H1 (cell line): ENCODE measurements around the gene CACNG7. TPM values are rescaled to one million over a fixed set of nuclear protein-coding genes. Genes with fewer than 3 reads are reported as not detected.

Experiments used
- CTCF ChIA-PET: fragments of 300-600 bp; sonication (Branson Sonifier 250); formaldehyde crosslinking; loops from one replicate; lab custom pipeline; 2021; ENCODE audit not compliant: partially characterized antibody; lab: Charles Lee
- POLR2A ChIA-PET: fragments of 300-600 bp; sonication (Branson Sonifier 250); formaldehyde crosslinking; loops from one replicate; lab custom pipeline; 2021; ENCODE audit warnings: inconsistent platforms; ENCODE audit not compliant: partially characterized antibody; lab: Charles Lee
- DNase-seq, 2 experiments: peaks; one replicate each; pipeline versions ENCODE4 v3.0.0 to v3.0.0-alpha.2; 2010 to 2022; ENCODE audit warnings: low spot score in 2 of 2, low read depth in 1 of 2, mixed read lengths in 1 of 2
- FAIRE-seq: peaks from 2 replicates; lab custom pipeline; 2011; peaks lifted over from hg19 to GRCh38; lab: Jason Lieb, UNC
- H2AFZ ChIP-seq: 2 replicates; pipeline ENCODE4 v1.8.1; 2012; ENCODE audit warnings: low read length, inconsistent platforms
- H2AK5ac ChIP-seq: 2 replicates; pipeline ENCODE4 v1.6.1; 2013; ENCODE audit warnings: low read depth, low read length
- H2BK120ac ChIP-seq: replicated peaks from 2 replicates; pipeline ENCODE3; 2013; ENCODE audit warnings: low read depth, low read length, inconsistent platforms
- H2BK12ac ChIP-seq: 2 replicates; pipeline ENCODE4 v1.6.1; 2013; ENCODE audit warnings: low read depth, low read length
- H2BK15ac ChIP-seq: 2 replicates; pipeline ENCODE4 v1.6.1; 2013; ENCODE audit warnings: low read length
- H2BK20ac ChIP-seq: 2 replicates; pipeline ENCODE4 v1.6.1; 2013; ENCODE audit warnings: low read length
- H2BK5ac ChIP-seq: 2 replicates; pipeline ENCODE4 v1.6.1; 2013; ENCODE audit warnings: low read depth, low read length
- H3K14ac ChIP-seq: 2 replicates; pipeline ENCODE4 v1.6.1; 2013; ENCODE audit warnings: inconsistent platforms; ENCODE audit not compliant: insufficient read length
- H3K18ac ChIP-seq: 2 replicates; pipeline ENCODE4 v1.6.1; 2013; ENCODE audit warnings: low read length; ENCODE audit errors: extremely low read depth
- H3K23ac ChIP-seq: 2 replicates; pipeline ENCODE4 v1.6.1; 2013; ENCODE audit warnings: inconsistent platforms; ENCODE audit not compliant: insufficient read length
- H3K23me2 ChIP-seq: 2 replicates; pipeline ENCODE4 v1.6.1; 2013; ENCODE audit warnings: low read depth, low read length
- H3K27ac ChIP-seq: 2 replicates; pipeline ENCODE4 v1.6.1; 2011; ENCODE audit warnings: low read depth, low read length, inconsistent platforms
- H3K27me3 ChIP-seq, 4 experiments: replicated peaks in 1 of 4; 1 replicate in 1 of 4; 2 replicates in 3 of 4; pipeline versions ENCODE4 v1.6.1 to v1.8.1; 2011 to 2013; ENCODE audit warnings: low read length in 3 of 4, mild to moderate bottlenecking in 3 of 4, inconsistent platforms in 2 of 4, mixed read lengths in 2 of 4, moderate library complexity in 1 of 4; ENCODE audit not compliant: control insufficient read depth in 3 of 4, insufficient read depth in 3 of 4; ENCODE audit errors: extremely low read depth in 1 of 4
- H3K36me3 ChIP-seq, 4 experiments: 2 replicates each; pipeline versions ENCODE4 v1.6.1 to v1.8.1; 2011 to 2013; ENCODE audit warnings: mild to moderate bottlenecking in 4 of 4, low read length in 3 of 4, moderate library complexity in 2 of 4, control low read depth in 1 of 4, inconsistent platforms in 1 of 4; ENCODE audit not compliant: insufficient read depth in 4 of 4, control insufficient read depth in 2 of 4
- H3K4ac ChIP-seq: replicated peaks from 2 replicates; pipeline ENCODE3; 2013; ENCODE audit warnings: low read length, low read depth, mixed read lengths, inconsistent platforms; ENCODE audit not compliant: insufficient read length
- H3K4me1 ChIP-seq, 4 experiments: replicated peaks in 1 of 4; 1 replicate in 1 of 4; 2 replicates in 3 of 4; pipeline versions ENCODE4 v1.6.1 to v1.8.1; 2011 to 2013; ENCODE audit warnings: low read length in 3 of 4, inconsistent platforms in 2 of 4, mixed read lengths in 1 of 4; ENCODE audit not compliant: insufficient read depth in 4 of 4, control insufficient read depth in 3 of 4
- H3K4me2 ChIP-seq, 2 experiments: 2 replicates each; pipeline versions ENCODE4 v1.6.1 to v1.8.1; 2011 to 2013; ENCODE audit warnings: low read depth in 2 of 2, low read length in 2 of 2, control low read depth in 1 of 2, inconsistent platforms in 1 of 2, mild to moderate bottlenecking in 1 of 2; ENCODE audit not compliant: insufficient read depth in 1 of 2
- H3K4me3 ChIP-seq, 4 experiments: fragments of 200-600, 300-600 bp in 1 of 4; sonication (generic), shearing (Covaris generic), sonication (Bioruptor Twin) in 1 of 4; 2 replicates each; pipeline versions ENCODE4 v1.5.1 to v1.8.1; 2011 to 2016; ENCODE audit warnings: low read length in 4 of 4, low read depth in 3 of 4, control low read depth in 2 of 4, inconsistent platforms in 2 of 4, mild to moderate bottlenecking in 2 of 4, mixed read lengths in 1 of 4, moderate library complexity in 1 of 4; ENCODE audit not compliant: insufficient read depth in 2 of 4; ENCODE audit errors: extremely low read depth in 1 of 4
- H3K56ac ChIP-seq: replicated peaks from 2 replicates; pipeline ENCODE3; 2013; ENCODE audit warnings: low read depth, mild to moderate bottlenecking, mixed read lengths, low read length, inconsistent platforms; ENCODE audit not compliant: insufficient read length
- H3K79me1 ChIP-seq: 2 replicates; pipeline ENCODE4 v1.6.1; 2013; ENCODE audit warnings: low read depth, low read length, control low read depth
- H3K79me2 ChIP-seq, 2 experiments: 2 replicates each; pipeline versions ENCODE4 v1.6.1 to v1.8.1; 2012 to 2013; ENCODE audit warnings: low read length in 2 of 2, mild to moderate bottlenecking in 2 of 2, inconsistent platforms in 1 of 2; ENCODE audit not compliant: insufficient read depth in 2 of 2, control insufficient read depth in 1 of 2
- H3K9ac ChIP-seq, 4 experiments: replicated peaks in 1 of 4; 1 replicate in 1 of 4; 2 replicates in 3 of 4; pipeline versions ENCODE4 v1.6.1 to v1.8.1; 2011 to 2013; ENCODE audit warnings: low read depth in 3 of 4, low read length in 3 of 4, control low read depth in 2 of 4, mild to moderate bottlenecking in 2 of 4, moderate library complexity in 2 of 4, inconsistent platforms in 1 of 4; ENCODE audit errors: extremely low read depth in 1 of 4
- H3K9me3 ChIP-seq, 2 experiments: 2 replicates each; pipeline versions ENCODE4 v1.6.1 to v1.8.1; 2012 to 2013; ENCODE audit warnings: mild to moderate bottlenecking in 2 of 2, moderate library complexity in 2 of 2, control low read depth in 1 of 2, inconsistent platforms in 1 of 2, low read depth in 1 of 2, low read length in 1 of 2, mixed read lengths in 1 of 2; ENCODE audit not compliant: insufficient read depth in 2 of 2
- H4K20me1 ChIP-seq, 2 experiments: replicated peaks in 1 of 2; 2 replicates each; pipeline versions ENCODE3 to v1.8.1; 2011 to 2013; ENCODE audit warnings: inconsistent platforms in 2 of 2, low read length in 2 of 2, mild to moderate bottlenecking in 1 of 2; ENCODE audit not compliant: insufficient read depth in 2 of 2, control insufficient read depth in 1 of 2
- H4K5ac ChIP-seq: 2 replicates; pipeline ENCODE4 v1.6.1; 2013; ENCODE audit warnings: low read length, low read depth, mixed read lengths, inconsistent platforms; ENCODE audit not compliant: insufficient read length
- H4K8ac ChIP-seq: 2 replicates; pipeline ENCODE4 v1.8.0; 2013; ENCODE audit warnings: mild to moderate bottlenecking, moderate library complexity, low read length, inconsistent platforms; ENCODE audit not compliant: insufficient read depth; ENCODE audit errors: extremely low read depth
- H4K91ac ChIP-seq: replicated peaks from 2 replicates; pipeline ENCODE3; 2013; ENCODE audit warnings: low read length, mixed read lengths, inconsistent platforms; ENCODE audit not compliant: insufficient read length
- CBX5 ChIP-seq: fragments of 300-800, 300-1000 bp; sonication (generic); IDR thresholded peaks from 2 replicates; pipeline ENCODE4 v1.7.1; 2016; ENCODE audit warnings: antibody characterized with exemption, low read length, low read depth
- EP300 ChIP-seq, 2 experiments: IDR thresholded peaks; 1 replicate in 1 of 2; 2 replicates in 1 of 2; pipeline ENCODE4 v1.6.1; 2011 to 2012; ENCODE audit warnings: low read depth in 2 of 2, low read length in 2 of 2, mild to moderate bottlenecking in 2 of 2, borderline replicate concordance in 1 of 2, inconsistent platforms in 1 of 2, moderate library complexity in 1 of 2
- SIN3A ChIP-seq, 2 experiments: IDR thresholded peaks in 1 of 2; conservative IDR thresholded peaks in 1 of 2; 2 replicates each; pipeline ENCODE4 v1.6.1; 2011 to 2012; ENCODE audit warnings: low read length in 2 of 2, improper control_type of control experiment in 1 of 2, low read depth in 1 of 2, mild to moderate bottlenecking in 1 of 2
- SP1 ChIP-seq: IDR thresholded peaks from 2 replicates; pipeline ENCODE4 v1.6.1; 2011; ENCODE audit warnings: low read depth, low read length
- TCF12 ChIP-seq: IDR thresholded peaks from 2 replicates; pipeline ENCODE4 v1.6.1; 2011; ENCODE audit warnings: low read depth, mild to moderate bottlenecking, low read length
- YY1 ChIP-seq: IDR thresholded peaks from 2 replicates; pipeline ENCODE4 v1.6.1; 2011; ENCODE audit warnings: low read depth, mild to moderate bottlenecking, low read length
- WGBS, 2 experiments: shearing (Covaris generic) in 1 of 2; methylation state at CpG; one replicate each; pipeline versions ENCODE4 v1.1.6 to v1.1.7; 2013 to 2015; ENCODE audit warnings: low lambda C conversion rate in 2 of 2, mixed read lengths in 2 of 2, inconsistent platforms in 1 of 2, low coverage in 1 of 2, missing lambda C conversion rate in 1 of 2; ENCODE audit not compliant: insufficient replicate concordance in 2 of 2, insufficient coverage in 1 of 2, insufficient read length in 1 of 2; ENCODE audit errors: extremely low coverage in 1 of 2, missing lambda C conversion rate in 1 of 2; 5-methylcytosine and 5-hydroxymethylcytosine counted together
- polyA plus RNA-seq, 7 experiments: library from polyadenylated mRNA; depleted of rRNA in 3 of 7; stranded (reverse) in 5 of 7; unstranded in 2 of 7; fragments of >200 nt in 5 of 7; fragments of 200-250 nt in 2 of 7; gene quantifications; 1 replicate in 5 of 7; 2 replicates in 1 of 7; 4 replicates in 1 of 7; pipeline versions ENCODE4 v1.2.1 to v1.2.3, GENCODE V29; 2011 to 2013; ENCODE audit warnings: missing spikeins in 2 of 7, mixed read lengths in 2 of 7
- total RNA-seq: library from RNA; stranded (reverse); fragmentation: NEBNext Ultra II Directional; extraction: Animal tissue kit (Norgen Biotek cat#: 25700); gene quantifications from 2 replicates; pipeline ENCODE4 v1.2.1, GENCODE V29; 2021

CACNG7 gene
- total and polyA plus RNA-seq, 2 of the 8 experiments (the other 6 are each of a cell fraction or from before 2014, with no cell fraction given): 28.9 to 69.8 TPM

DNA sequence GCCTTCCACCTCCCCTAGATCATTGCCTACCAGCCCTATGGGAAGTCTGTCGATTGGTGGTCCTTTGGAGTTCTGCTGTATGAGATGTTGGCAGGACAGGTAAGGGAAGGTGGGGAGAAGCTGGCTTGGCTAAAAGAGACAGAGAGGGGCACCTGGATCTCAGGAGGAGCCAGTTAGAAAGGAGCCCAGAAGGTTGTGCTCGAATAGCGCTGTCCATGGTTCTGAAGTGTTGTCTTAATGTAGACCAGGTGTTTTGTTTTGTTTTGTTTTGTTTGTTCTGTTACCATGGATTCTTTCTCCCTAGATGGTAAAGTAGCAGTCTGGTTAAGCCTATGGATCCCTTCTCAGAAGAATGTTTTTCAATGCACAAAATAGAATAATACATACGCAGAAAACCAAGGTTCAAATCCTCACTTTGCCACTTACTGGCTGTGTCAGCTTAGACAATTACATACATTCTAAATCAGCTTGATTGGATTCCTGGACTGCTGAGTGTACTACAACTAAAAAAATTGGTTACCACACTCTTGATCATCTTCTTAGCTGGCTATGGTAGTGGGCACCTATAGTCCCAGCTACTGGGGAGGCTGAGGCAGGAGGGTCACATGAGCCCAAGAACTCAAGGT, 5.9 kb upstream of the CACNG7 start:
- no peak overlapping the region for H4K91ac ChIP-seq
- H4K20me1 ChIP-seq: peaks cover 0 to 3% of the 10 kb centered on the region in 2 experiments
- H2BK12ac ChIP-seq: no peak overlapping the region
- 0 out of 2 replicates have a peak, but pooled peaks cover 2% of the 10 kb centered on the region for H3K79me1 ChIP-seq
- no peak overlapping the region for H2BK20ac ChIP-seq
- FAIRE-seq (peak; percentile 92), DNase-seq (peak in 1 of 2 experiments; percentile 69)
- H3K56ac ChIP-seq: no peak overlapping the region
- no peak overlapping the region for H3K4ac ChIP-seq
- peaks cover 8% of the 10 kb centered on the region for H3K23me2 ChIP-seq
- H2BK15ac ChIP-seq: no peak overlapping the region
- no peaks in the 10 kb centered on the region for H3K79me2 ChIP-seq
- H3K14ac ChIP-seq: no peak overlapping the region
- CTCF ChIA-PET: interaction anchor here (0.5 to 3.2 kb wide), 6 partner anchors 9 to 121 kb away, joined by 3 to 17 read pairs (median 4); no protein-coding TSS in a partner anchor
- POLR2A ChIA-PET: interaction anchor here (0.9 to 2.1 kb wide), 4 partner anchors 11 to 49 kb away, joined by 3 to 6 read pairs (median 4); no protein-coding TSS in a partner anchor
- no peak overlapping the region for H3K4me3 ChIP-seq
- peak overlapping the region; percentile 32; the same call in 1 of the 2 replicates for H3K27ac ChIP-seq
- TF ChIP-seq EP300 (IDR thresholded peaks at IDR 0.05; ENCODE audit: borderline replicate concordance in 1 of 2, low read depth in 2 of 2, low read length in 2 of 2): peak in 1 of 2 experiments; percentile 65; a peak in 1 of 3 replicates
- TF ChIP-seq CBX5: no peak
- 0 out of 2 replicates have a peak, but pooled peaks have one; percentile 38 for TF ChIP-seq SP1
- TF ChIP-seq SIN3A (conservative IDR thresholded peaks at IDR 0.05 in 1 of 2, IDR thresholded peaks at IDR 0.05 in 1 of 2; ENCODE audit: low read depth in 1 of 2, low read length in 2 of 2): peak; percentile 87 to 92; a peak in 3 of 4 replicates
- TF ChIP-seq TCF12: 0 out of 2 replicates have a peak, but pooled peaks have one; percentile 69
- TF ChIP-seq YY1: no peak
- H3K9ac ChIP-seq: no peak overlapping the region
- H2AK5ac ChIP-seq: peak overlapping the region; percentile 87; the same call in 1 of the 2 replicates
- H2BK5ac ChIP-seq: no peak overlapping the region
- H3K36me3 ChIP-seq: peaks cover 0 to 8% (median 2%) of the 10 kb centered on the region in 4 experiments; a peak in 4 of 8 replicates
- H4K5ac ChIP-seq: no peak overlapping the region
- H2AFZ ChIP-seq: no peak overlapping the region
- peaks cover 0 to 17% (median 13%) of the 10 kb centered on the region in 4 experiments; a peak in 5 of 7 replicates for H3K27me3 ChIP-seq
- no peak overlapping the region for H2BK120ac ChIP-seq
- H3K9me3 ChIP-seq: no peaks in the 10 kb centered on the region
- H4K8ac ChIP-seq: no peak overlapping the region
- H3K4me1 ChIP-seq: peaks cover 0 to 15% (median 7%) of the 10 kb centered on the region in 4 experiments; a peak in 5 of 7 replicates
- no peak overlapping the region for H3K23ac ChIP-seq
- H3K18ac ChIP-seq: no peak overlapping the region
- 65% methylated on average over 4 of the region's 4 CpGs; no CpG with 5 or more reads in 1 of the 2 experiments for WGBS, 2 experiments
- H3K4me2 ChIP-seq: no peak overlapping the region
